ENCODE measurements around the gene DGLUCY.
"Not testable (repeated sequence)": the region's sequence is repeated elsewhere in the genome, so short reads cannot be mapped to it uniquely, and the experiment has no call there.

Gene DGLUCY

GRCh38 chr14:91173221-91173670 is 59.4 kb downstream of the DGLUCY start:
- DNase-seq: peak; percentile 70

DNA sequence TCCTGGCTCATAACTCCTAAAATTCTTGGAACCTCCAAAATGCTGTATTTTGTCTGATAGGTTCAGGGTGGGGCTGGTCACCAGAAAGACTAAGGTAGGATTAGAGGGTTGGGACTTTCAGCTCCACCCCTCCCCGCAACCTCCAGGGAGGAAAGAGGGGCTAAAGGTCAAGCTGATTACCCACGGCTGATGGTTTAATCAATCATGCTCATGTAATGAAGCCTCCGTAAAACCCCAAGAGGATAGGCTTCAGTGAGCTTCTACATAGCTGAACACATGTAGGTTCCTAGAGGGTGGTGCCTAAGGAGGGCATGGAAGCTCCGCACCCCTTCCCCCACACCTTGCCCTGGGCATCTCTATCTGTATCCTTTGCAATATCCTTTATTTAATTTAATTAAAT is 60.0 kb downstream of the DGLUCY start:
- no peak for DNase-seq

DNA sequence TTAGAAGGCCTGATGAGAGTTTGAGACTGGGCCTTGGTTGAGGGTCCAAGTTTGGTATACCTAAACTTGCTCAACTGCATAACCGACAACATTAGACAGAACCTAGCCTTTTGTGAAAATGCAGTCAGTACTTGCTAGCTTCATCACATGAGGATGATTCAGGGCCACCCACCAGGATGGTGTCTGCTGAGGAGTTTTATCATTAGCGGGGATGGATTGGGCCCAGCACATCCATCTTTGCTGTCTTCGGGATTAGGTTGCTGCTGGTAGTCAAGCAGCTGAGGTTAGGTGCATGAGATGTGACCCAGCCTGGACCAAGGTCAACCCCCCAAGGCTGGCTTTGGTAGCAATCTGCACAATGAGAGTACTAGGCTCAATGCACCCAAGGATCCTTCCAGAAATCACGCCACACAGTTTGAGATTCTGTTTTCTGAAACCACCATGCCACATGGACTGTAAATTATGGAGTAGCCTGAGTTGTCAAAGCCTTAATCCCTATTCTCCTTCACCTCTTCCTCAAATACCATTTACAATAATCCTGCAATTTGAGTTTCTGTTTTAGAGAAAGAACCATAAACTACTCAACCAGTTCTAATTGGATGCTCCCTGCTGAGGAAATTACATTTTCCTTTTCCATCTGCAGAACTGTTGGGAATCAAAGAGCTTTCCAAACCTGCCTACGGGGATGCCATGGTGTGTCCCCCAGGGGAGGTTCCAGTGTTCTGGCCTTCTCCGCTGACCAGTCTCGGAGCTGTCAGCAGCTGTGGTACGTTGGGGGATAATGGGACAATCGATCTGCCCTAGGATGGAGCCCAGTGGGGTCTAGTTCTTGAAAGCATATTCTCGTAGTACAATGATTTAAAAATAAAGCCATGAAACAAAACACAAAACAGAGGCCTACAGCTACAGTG is 61.7 kb downstream of the DGLUCY start:
- no peak for DNase-seq

GRCh38 chr14:91177073-91178034 is 63.5 kb downstream of the DGLUCY start:
- DNase-seq: peak; percentile 83

DNA sequence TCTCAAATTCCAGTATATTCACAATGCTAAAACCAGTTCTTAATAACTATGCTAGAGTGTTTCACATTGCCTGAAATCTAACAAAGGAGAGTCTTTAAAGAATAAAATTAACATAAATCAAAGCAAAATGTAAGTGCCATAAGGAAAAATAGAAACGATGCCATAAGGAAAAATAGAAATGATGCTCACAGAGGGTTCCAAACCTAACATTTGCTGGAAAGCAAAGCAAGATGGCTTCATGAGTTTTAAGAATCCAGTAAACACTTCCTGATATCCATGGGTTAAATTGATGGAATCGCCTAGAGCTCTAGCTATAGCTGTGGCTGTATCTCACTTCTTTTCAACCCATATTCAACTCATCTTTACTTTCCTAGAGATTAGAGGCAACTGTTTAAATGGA is 66.7 kb downstream of the DGLUCY start:
- DNase-seq: no peak

DNA sequence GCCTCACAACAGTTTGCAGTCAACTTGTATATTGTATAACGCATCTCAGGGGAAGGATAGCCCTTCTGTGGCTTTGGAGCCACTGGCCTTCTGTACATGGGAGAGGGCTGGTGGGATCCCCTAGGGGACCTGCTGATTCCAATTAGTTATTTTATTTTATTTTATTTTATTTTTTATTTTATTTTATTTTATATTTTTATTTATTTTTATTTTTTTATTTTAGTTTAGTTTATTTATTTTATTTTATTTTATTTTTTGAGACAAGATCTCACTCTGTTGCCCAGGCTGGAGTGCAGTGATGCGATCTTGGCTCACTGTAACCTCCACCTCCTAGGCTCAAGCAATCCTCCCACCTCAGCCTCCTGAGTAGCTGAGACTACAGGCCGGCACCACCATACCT is 68.9 kb downstream of the DGLUCY start:
- DNase-seq: not testable (repeated sequence)

DNA sequence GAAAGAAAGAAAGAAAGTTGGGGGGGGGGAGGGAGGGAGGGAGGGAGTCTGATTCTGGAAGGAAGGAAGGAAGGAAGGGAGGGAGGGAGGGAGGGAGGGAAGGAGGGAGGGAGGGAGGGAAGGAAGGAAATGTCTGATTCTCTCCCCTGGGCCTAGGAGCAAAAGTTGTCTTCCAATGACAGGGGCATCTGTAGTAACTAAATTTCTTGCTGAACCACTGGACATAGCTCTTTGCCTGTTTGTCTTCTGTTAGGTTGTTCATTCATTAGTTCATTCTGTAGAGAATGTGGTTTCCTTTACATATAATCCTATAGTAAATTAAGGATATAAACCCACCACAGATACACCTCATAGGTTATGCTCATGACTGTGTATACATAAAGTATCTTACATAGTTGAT is 70.7 kb downstream of the DGLUCY start:
- no peak for DNase-seq

DNA sequence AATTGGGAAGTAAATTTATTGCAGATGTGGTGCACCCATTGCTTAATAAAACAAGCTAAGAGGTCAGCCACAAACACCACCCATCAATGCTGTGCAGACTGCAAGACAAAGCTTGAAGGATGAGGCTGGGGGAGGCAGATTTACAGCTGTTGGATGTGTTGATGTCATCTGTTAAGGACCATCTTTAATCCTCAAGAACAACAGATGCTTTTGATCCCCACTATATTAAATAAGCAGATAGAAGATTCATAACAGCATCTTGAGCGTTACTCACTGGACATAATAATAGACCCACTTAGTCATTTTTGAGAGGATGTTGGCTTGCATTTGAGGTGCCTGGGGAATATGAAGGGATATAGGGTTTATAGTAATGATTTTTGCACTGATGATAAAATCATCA is 71.8 kb downstream of the DGLUCY start:
- no peak for DNase-seq

- DNase-seq: no peak
Measured at GRCh38 chr14:91186515-91187066, 72.7 kb downstream of the DGLUCY start.

DNA sequence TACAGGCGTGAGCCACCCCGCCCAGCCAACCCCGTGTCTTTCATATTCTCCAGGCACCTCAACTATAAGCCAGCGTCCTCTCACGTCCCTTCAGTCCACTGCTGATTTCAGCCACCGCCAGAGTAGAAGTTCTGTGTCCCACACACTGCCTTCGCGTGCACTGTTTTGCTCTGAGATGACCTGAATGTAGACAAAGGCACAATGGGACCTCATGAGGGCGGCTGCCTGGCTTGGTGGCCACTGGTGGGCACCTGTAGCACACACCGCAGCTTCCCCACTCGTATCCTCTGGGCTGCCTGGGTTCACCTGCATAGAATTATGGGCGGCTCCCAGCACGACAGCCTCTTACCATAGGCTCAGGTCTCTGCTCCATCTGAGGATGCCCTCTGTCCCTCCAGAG is 73.4 kb downstream of the DGLUCY start:
- DNase-seq: no peak

GRCh38 chr14:91190853-91191252 is 77.0 kb downstream of the DGLUCY start:
- no peak for DNase-seq

DNA sequence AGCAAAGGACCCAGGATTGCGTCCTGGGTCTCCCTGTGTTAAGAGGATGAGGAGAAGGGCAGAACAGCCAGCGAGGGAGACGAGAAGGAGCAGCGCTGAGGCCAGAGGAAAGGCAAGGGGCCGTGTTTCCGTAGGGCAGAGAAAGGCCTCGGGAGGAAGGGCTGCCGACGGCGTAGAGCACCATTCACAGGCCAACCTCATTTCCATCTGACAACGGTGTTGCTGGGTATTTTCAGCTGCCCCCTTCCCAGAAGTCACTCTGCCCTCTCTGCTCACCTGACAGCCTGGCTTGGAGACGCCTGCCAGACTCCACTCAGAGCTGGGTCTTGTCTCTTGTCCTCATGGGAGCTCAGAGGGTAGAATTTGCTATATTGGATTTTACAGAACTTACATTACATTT is 79.2 kb downstream of the DGLUCY start:
- DNase-seq: no peak

DNA sequence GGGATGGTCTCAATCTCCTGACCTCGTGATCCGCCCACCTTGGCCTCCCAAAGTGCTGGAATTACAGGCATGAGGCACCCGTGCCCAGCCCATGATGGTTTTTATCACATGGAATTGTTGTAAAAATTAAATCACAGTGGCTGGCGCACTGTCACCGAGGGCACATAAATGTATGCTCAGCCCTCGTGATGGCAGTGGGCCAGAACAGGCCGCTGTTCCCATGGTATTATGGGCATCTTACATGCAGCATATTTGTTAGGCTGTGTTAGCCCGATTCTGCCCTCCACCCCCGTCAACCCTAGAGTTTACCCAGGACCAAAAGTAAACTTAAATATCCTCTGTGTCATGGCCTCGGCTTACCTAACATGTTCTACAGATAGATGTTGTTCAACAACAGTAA is 82.0 kb downstream of the DGLUCY start:
- no peak for DNase-seq

- no peak for DNase-seq
Measured at GRCh38 chr14:91197631-91198030, 83.8 kb downstream of the DGLUCY start.

GRCh38 chr14:91200802-91201201 is 86.9 kb downstream of the DGLUCY start:
- DNase-seq: not testable (repeated sequence)

- no peak for DNase-seq
Measured at GRCh38 chr14:91202234-91202974, 88.5 kb downstream of the DGLUCY start.

DNA sequence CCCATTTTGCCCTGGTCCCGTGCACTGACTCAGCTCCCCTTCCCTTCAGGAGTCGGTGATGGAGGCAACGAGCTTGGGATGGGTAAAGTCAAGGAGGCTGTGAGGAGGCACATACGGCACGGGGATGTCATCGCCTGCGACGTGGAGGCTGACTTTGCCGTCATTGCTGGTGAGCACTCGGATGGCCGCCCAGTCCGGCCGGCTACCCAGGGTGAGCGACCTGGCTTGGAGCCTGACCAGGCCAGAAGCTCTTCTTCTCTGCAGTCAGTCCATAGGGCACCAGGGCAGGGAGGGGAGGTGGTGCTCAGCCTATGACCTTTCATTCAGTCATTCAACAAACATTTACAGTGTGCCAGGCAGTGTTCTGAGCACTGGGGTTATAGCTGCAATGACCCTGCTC is 90.8 kb downstream of the DGLUCY start:
- no peak for DNase-seq

DNA sequence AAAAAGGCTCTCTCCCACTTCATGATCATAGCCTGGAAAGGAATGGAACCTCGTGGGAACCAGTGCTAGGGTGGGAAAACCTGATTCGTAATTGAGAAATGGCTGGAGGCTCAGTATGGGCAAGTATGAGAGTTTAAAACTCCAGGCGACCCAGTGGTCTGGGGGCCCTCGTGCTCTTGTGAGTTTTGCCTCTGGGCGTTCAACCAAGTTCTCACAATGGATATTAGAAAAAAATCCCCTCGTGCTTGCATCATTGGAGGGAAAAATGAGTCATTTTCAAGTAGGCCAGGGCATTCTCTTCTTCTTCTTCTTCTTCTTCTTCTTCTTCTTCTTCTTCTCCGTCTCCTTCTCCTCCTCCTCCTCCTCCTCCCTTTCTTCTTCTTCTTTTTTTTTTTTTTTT is 91.6 kb downstream of the DGLUCY start:
- DNase-seq: no peak

DNA sequence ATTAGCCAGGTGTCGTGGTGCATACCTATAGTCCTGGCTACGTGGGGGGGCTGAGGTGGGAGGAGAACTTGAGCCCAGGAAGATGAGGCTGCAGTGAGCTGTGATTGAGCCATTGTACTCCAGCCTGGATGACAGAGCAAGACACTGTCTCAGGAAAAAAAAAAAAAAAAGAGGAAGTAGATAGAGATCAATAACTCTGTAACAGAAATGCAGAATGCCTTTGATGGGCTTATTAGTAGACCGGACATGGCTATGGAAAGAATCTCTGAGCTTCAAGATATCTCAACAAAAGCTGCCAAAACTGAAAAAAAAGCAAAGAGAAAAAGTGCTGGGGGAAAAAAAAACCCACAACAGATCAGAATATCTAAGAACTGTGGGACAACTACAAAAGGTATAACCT is 93.1 kb downstream of the DGLUCY start:
- no peak for DNase-seq

DNA sequence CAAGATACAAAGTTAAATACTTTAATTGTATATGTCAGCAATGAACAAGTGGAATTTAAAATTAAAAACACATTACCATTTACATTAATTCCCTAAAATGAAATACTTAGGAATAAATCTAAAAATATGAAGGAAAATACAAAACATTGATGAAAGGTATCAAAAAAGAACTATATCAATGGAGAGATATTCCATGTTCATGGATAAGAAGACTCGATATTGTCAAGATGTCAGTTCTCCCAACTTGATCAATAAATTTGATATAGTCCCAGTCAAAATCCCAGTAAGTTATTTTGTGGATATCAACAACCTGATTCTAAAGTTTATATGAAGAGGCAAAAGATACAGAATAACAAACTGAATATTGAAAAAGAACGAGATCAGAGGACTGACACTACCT is 97.1 kb downstream of the DGLUCY start:
- DNase-seq: no peak

DNA sequence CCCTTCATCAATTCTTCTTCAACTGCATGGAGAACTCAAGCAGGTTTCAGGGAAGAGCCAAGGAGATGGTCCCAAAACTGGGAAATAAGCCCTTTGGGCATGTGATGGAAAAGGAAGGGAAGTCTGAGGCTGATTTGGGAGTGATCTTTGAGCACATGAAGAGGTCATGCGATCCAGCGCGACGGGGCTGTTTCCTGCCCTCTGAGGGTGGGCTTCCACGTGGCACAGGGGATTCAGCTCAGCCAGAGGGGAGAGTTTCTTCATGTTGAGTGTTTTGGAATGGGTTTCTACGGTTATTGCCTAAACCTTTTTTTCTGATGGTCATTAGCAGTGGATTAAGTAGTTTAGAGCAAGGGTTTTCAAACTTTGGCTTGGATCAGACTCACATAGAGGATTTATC is 100.4 kb downstream of the DGLUCY start:
- DNase-seq: no peak

DNA sequence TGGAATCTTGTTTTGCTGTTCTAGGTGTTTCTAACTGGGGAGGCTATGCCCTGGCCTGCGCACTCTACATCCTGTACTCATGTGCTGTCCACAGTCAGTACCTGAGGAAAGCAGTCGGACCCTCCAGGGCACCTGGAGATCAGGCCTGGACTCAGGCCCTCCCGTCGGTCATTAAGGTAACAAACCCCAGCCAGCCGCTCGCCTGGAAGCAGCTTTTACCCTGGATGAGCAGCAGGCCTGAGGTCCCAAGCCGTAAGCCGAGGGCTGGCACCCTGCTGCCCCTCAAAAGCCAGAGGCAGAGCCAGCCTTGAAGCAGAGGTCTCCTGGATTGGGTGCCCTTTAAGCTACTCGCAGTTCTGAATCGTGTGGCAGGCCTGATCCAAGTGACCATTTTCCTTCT is 101.5 kb downstream of the DGLUCY start:
- DNase-seq: no peak

Data from NCI-H1092 treated with DMSO at 0.1 percent for 48 hours (cell line).